ENCODE data around the gene ST6GALNAC3. TPM values are rescaled to one million over a fixed set of nuclear protein-coding genes. Genes with fewer than 3 reads are reported as not detected.
A peak's percentile ranks its signal among the peaks of the same experiment; 100 is the strongest.

ST6GALNAC3 gene
- total RNA-seq, 1 donor from 2014 or later, result 22.0 TPM

DNA sequence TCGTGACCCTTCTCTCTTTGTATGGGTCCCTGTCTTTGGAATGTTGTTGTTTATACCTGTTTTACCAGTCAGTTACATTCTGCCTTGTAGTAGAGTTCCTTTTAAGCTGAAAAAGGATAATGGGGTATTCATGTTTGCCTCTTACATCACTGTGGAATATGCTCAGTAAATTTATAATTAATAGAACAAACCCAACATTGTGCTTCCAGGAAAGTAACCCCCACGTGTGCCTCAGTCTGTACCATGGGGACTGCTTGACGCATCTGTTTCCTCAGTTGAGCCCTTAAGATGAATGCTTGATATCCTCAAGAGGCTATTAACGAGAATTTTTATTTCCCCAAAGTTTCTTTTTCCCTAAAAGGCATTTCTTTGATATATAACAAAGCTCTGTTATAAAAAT, 73.4 kb downstream of the ST6GALNAC3 start:
- H3K27me3 Mint-ChIP-seq (ENCODE audit: low read depth), result no peaks in the 10 kb centered on the region
- DNase-seq (ENCODE audit: low read depth, low spot score), result no peak
- H3K4me3 Mint-ChIP-seq, result no peak overlapping the region
- H3K27ac Mint-ChIP-seq (ENCODE audit: unreplicated experiment), result peak overlapping the region; percentile 21
- no peaks in the 10 kb centered on the region for H3K36me3 Mint-ChIP-seq (ENCODE audit: low read depth)
- peaks cover 19% of the 10 kb centered on the region for H3K4me1 Mint-ChIP-seq
- no peaks in the 10 kb centered on the region for H3K9me3 Mint-ChIP-seq
- no peak for TF ChIP-seq CTCF (conservative IDR thresholded peaks at IDR 0.05)

- no peak overlapping the region for H3K27ac Mint-ChIP-seq (ENCODE audit: unreplicated experiment)
- no peaks in the 10 kb centered on the region for H3K27me3 Mint-ChIP-seq (ENCODE audit: low read depth)
- H3K4me3 Mint-ChIP-seq, result no peak overlapping the region
- DNase-seq (ENCODE audit: low read depth, low spot score), result no peak
- no peaks in the 10 kb centered on the region for H3K9me3 Mint-ChIP-seq
- TF ChIP-seq CTCF (conservative IDR thresholded peaks at IDR 0.05), result no peak
- H3K36me3 Mint-ChIP-seq (ENCODE audit: low read depth), result no peaks in the 10 kb centered on the region
- peaks cover 19% of the 10 kb centered on the region for H3K4me1 Mint-ChIP-seq
These were observed 73.9 kb downstream of the ST6GALNAC3 start for GRCh38 chr1:76148460-76148859.

DNA sequence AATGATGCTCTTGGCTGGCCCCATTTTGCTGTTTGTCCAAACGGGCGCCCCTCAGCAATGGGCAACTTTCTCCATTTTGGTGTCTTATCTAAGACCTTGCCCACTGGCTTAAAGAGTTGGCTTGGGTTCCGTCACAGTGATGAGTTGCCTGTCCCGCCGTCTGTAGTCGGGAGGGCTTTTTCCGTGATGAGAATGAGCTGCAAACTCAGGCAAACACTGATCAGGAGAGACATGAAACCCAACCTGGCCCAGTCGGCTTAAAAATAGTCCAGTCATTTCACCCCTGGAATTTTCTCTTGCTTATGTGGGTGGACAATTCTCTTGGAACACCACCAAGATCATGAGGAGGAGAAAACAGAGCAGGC, 79.3 kb downstream of the ST6GALNAC3 start:
- H3K36me3 Mint-ChIP-seq (ENCODE audit: low read depth), result no peaks in the 10 kb centered on the region
- TF ChIP-seq CTCF (conservative IDR thresholded peaks at IDR 0.05), result no peak
- peaks cover 21% of the 10 kb centered on the region for H3K4me1 Mint-ChIP-seq
- no peaks in the 10 kb centered on the region for H3K9me3 Mint-ChIP-seq
- no peak overlapping the region for H3K4me3 Mint-ChIP-seq
- no peaks in the 10 kb centered on the region for H3K27me3 Mint-ChIP-seq (ENCODE audit: low read depth)
- no peak for DNase-seq (ENCODE audit: low read depth, low spot score)
- H3K27ac Mint-ChIP-seq (ENCODE audit: unreplicated experiment), result no peak overlapping the region

DNA sequence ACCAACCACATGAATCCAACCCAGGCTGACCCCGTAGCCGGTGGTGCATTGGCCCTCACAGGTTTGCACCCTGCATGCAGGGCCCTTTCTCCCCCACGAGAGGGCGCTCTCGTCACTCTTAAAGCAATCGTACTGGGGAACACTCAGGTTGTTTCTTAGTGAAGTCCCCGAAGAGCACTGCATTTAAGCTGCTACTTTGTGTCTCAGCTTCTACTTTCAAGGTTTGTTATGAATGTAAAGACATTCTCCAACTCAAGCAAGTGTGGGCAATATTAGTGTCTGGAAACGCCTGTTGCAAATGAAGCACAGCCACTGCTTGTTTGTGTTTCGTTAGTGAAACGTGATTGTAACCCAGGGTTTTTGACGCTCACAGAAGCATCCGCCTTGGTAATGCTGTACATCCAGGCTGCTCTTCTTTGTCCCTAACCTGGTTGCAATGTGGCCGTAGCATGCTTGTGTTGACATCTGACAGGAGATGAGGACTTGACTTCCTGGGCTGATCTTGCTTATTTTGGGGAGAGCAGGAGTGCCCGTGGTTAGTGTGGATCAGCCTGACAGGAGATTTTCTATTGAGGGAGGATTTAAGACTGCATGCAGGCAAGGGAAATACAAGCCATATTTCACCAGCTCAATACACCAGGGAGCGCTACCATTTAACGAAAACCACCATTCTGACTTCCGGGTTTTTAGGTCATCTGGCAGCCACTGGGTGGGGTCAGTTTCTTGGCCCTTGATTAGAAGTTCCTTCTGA, 79.8 kb downstream of the ST6GALNAC3 start:
- H3K27ac Mint-ChIP-seq (ENCODE audit: unreplicated experiment), result peak overlapping the region; percentile 51
- no peaks in the 10 kb centered on the region for H3K9me3 Mint-ChIP-seq
- no peaks in the 10 kb centered on the region for H3K27me3 Mint-ChIP-seq (ENCODE audit: low read depth)
- peak; percentile 82 for DNase-seq (ENCODE audit: low read depth, low spot score)
- no peaks in the 10 kb centered on the region for H3K36me3 Mint-ChIP-seq (ENCODE audit: low read depth)
- H3K4me1 Mint-ChIP-seq, result peaks cover 21% of the 10 kb centered on the region
- H3K4me3 Mint-ChIP-seq, result peak overlapping the region; percentile 69
- TF ChIP-seq CTCF (conservative IDR thresholded peaks at IDR 0.05), result peak; percentile 97

DNA sequence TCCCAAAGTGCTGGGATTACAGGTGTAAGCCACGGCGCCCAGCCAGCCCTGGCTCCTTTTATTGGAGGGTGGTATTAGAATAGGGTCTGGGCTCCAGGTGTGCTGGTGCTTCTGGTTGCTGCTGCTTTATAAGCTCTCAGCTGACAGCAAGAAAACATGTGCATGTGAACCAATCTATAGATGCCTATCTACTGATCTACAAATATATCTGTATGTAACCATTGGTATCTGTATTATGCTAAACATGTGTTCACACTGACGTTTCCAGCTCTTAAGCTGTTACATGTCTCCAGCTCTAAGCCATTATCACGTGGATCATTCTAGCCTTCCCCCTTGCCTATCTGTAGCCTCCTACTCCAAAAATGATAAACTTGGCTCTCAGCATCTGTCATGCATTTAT, 82.4 kb downstream of the ST6GALNAC3 start:
- no peak overlapping the region for H3K27ac Mint-ChIP-seq (ENCODE audit: unreplicated experiment)
- H3K27me3 Mint-ChIP-seq (ENCODE audit: low read depth), result no peaks in the 10 kb centered on the region
- no peak for TF ChIP-seq CTCF (conservative IDR thresholded peaks at IDR 0.05)

More for the DNA sequence above, 82.4 kb downstream of the ST6GALNAC3 start:
- Mint-ChIP-seq H3K4me3 (no peak overlapping the region), H3K36me3 (ENCODE audit: low read depth) (no peaks in the 10 kb centered on the region), H3K9me3 (no peaks in the 10 kb centered on the region), H3K4me1 (peaks cover 32% of the 10 kb centered on the region)
- DNase-seq (ENCODE audit: low read depth, low spot score), result no peak

Measured in neural crest cell (in vitro differentiated cells).